SH-SY5Y (cell line): ENCODE measurements around the gene ALAS1.

Source experiments
- GATA2 ChIP-seq: IDR thresholded peaks from 2 replicates; pipeline ENCODE4 v1.6.1; 2011; ENCODE audit warnings: mild to moderate bottlenecking, low read depth, low read length
- GATA3 ChIP-seq: IDR thresholded peaks from 2 replicates; pipeline ENCODE4 v1.6.1; 2011; ENCODE audit warnings: low read depth, mild to moderate bottlenecking, low read length, moderate library complexity

DNA sequence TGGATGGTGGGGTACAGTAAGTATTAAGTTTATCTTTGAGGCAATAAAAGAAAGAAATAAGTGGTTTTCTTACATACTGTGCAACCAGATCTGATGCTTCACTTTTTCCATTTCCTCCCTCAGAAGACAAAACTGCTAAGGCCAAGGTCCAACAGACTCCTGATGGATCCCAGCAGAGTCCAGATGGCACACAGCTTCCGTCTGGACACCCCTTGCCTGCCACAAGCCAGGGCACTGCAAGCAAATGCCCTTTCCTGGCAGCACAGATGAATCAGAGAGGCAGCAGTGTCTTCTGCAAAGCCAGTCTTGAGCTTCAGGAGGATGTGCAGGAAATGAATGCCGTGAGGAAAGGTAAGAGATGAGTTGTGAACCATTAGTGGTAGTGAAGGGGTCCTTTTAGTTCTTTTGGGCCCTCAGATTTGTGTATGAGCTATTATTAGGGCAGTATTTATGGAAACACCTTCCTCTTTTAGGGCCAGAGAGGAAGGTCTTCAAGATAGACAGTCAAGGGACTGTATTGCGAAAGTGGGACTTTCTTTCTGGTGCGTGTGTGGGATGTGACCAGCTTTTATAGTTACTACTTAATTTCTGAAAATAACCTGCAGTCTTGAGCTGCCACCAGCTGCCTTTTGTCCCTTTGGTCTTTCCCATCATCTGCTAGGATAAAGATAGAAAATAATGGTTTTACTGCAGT, 4.6 kb downstream of the ALAS1 start:
- no peak for TF ChIP-seq GATA2
- TF ChIP-seq GATA3 = no peak
